Retina (tissue), 1 donor: Measurements from ENCODE around the gene FGF19.
"Not testable (repeated sequence)": the region's sequence is repeated elsewhere in the genome, so short reads cannot be mapped to it uniquely, and the experiment has no call there.

ENCODE experiments used
- DNase-seq: peaks from one replicate; pipeline ENCODE4 v3.0.0-alpha.2; 2016

Gene FGF19

GRCh38 chr11:69695581-69695980 lies 8.2 kb downstream of the FGF19 start:
- no peak for DNase-seq

DNA sequence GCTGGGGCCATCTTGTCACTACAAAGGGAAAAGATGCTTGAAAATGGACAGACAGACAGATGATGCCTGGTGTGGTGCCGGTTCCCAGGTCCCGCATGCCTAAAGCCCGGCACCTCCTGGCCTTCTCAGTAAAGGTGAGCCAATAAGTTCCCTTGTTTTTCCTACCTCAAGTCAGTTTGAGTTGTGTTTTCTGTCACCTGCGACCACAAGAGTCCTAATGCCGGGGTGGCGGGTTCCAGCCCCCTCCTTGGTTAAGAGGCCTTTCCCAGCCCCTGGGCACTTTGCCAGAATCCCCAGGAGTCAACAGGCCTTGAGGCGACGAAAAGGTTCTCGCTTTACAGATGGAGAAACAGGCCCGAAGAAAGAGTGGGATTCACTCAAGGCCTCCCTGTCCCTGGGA lies 9.0 kb downstream of the FGF19 start:
- no peak for DNase-seq

DNA sequence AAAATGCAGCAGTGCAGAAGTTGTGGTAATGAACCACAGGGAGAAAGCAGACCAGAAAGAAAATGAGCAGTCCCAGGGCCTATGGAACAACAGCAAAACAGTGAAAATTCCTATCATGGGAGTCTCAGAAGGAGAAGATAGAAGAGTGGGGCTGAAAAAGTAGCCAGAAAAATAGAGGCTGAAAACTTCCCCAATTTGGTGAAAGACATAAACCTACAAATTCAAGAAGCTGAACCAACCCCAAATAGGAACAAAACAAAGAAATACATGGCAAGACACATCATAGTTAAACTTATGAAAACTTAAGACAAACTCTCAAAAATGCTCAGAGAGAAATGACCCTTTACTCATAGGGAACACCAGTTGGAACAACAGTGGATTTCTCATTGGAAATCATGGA lies 11.4 kb downstream of the FGF19 start:
- DNase-seq: no peak

GRCh38 chr11:69691463-69691862 lies 12.4 kb downstream of the FGF19 start:
- DNase-seq: no peak

DNA sequence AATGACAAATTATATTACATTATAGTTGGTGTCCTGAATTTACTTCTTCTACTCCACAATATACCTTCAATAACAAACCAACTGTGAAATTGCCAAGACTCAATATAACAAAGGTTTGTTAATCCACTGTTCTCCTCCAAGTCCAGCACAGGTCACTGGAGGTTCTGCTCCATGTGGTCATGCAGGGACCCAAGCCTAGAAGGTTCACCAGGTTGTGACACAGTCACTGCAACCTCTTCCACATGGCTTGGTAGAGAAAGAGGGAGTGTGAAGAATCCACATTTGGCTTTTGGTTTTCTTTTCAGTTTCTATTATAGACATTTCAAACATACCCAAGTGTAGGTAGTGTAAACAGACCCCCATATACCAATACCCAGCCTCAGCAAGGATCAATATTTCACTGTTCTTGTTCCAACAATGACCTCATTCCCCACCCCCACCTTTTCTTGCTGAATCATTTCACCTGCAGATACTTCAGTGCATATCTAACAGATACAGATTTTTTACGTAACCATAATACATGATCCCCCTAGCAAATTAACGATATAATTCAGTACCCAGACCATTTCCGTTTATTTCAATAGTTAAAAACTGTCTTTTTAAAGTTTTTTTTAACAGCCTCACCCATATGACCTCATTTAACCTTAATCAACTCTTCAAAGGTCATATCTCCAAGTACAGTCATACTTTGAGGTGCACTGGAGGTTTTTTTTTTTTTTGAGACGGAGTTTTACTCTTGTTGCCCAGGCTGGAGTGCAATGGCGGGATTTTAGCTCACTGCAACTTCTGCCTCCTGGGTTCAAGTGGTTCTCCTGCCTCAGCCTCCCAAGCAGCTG lies 14.1 kb downstream of the FGF19 start:
- DNase-seq: no peak

DNA sequence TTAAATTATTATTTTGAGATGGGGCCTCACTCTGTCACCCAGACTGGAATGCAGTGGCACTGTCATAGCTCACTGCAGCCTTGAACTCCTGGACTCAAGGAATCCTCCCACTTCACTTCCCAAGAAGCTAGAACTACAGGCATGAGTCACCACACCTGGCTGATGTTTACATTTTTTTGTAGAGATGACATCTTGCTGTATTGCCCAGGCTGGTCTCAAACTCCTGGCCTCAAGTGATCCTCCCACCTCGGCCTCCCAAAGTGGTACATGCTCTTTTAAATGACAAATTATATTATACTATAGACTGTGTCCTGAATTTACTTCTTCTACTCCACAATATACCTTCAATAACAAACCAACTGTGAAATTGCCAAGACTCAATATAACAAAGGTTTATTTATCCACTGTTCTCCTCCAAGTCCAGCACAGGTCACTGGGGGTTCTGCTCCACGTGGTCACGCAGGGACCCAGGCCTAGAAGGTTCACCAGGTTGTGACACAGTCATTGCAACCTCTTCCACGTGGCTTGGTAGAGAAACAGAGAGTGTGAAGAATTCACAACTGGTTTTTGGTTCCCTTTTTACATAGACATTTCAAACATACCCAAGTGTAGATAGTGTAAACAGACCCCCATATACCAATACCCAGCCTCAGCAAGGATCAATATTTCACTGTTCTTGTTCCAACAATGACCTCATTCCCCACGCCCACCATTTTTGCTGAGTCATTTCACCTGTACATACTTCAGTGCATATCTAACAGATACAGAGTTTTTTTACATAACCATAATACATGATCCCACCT lies 15.7 kb downstream of the FGF19 start:
- DNase-seq: not testable (repeated sequence)

GRCh38 chr11:69686856-69687255 lies 17.0 kb downstream of the FGF19 start:
- no peak for DNase-seq

GRCh38 chr11:69686452-69686851 lies 17.4 kb downstream of the FGF19 start:
- DNase-seq: no peak

- DNase-seq: no peak
These were observed 18.5 kb downstream of the FGF19 start for GRCh38 chr11:69685348-69685747.

DNA sequence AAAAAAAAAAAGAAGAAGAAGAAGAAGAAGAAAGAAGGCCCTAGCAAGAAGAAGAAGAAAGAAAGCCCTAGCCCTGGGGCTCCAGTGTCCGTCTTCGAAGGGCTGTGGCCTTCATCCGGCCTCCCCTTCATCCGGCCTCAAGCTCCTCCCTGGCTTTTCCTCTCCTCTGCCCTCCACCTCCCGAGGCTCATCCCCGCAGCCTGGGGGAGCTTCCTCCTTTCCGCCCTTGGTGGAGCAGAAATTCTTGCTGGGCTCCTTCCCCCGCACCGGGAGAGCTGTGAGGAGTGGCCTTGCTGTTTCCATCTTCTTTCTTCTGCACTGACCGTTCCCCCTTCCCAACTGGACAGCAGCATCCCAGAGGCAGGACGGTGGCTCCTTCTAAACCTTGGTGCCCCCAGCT lies 19.2 kb downstream of the FGF19 start:
- no peak for DNase-seq

DNA sequence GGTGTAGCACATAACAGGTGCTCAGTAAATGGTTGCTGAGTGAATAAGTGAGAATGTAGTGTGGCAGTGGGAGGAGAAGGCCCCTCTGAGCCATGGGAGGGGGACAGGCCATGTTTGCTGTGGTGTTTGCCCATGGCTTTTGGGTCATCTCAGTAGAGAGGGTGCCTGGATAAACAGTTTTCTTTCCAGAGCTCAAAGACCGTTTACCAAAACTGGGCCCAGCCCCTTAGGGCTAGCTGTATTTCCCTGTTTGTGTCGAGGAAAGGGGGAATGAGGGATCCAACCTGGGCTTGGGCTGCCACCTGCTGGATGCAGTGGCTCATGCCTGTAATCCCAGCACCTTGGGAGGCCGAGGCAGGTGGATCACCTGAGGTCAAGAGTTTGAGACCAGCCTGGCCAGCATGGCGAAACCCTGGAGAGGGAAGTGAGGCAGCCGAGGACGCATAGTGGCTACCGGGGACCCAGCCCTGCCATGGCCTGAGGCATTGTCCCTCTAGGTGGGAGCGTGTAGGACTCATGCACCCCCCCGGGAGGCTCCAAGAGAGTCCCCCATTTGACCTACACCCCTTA lies 20.0 kb downstream of the FGF19 start:
- DNase-seq: no peak

DNA sequence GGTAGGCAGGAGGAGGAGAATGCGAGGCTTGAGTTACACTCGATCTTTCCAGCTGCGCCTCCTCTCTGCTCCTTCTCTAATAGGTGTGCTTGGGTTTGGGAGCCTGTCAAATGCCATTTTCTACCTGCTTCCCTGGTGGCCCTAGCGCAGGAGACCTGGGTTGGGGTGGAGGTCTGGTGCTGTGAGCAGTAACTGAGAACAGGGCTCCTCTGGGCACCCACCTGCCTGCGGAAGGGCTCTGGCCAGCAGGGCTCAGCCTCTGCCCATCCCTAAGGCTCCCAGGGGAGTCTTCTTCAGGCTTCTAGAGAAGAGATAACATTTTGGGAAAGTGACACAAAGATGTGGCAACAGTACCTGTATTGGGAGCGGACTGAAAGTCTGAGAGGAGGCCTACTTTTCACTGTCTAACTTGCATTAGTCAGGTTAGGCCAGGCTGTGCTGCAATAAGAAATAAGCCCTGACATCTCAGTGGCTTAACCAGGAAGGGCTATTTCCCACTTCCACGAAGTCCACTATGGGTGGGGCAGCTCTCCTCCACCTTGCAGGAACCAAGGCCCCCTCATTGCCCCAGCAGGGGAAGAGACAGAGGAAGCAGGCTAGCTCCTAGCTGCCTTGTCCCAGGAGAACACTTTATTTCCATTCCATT lies 21.0 kb downstream of the FGF19 start:
- DNase-seq: no peak

DNA sequence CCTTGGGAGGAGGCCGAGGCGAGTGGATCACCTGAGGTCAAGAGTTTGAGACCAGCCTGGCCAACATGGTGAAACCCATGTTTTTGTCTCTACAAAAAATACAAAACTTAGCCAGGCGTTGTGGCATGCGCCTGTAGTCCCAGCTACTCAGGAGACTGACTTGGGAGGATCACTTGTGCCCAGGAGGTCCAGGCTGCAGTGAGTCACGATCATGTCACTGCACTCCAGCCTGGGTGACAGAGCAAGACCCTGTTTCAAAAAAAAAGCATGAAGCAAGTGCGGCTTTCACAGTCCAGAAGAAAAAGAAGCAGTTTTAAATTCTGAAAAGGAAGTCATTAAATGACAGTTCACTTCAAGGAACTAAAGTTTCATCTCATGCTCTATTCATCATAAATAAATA lies 21.6 kb downstream of the FGF19 start:
- DNase-seq: no peak

DNA sequence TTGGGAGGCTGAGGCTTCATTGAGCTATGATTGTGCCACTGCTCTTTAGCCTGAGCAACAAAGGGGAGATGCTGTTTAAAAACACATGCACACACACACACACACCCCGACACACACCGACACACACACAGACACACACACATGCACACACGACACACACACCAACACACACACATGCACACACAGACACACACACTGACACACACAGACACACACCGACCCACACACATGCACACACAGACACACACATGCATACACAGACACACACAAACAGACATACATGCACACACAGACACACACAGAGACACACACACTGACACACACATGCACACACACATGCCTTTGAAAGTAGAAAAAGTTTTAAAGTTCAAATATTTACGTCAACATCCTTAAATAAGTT lies 23.1 kb downstream of the FGF19 start:
- no peak for DNase-seq

DNA sequence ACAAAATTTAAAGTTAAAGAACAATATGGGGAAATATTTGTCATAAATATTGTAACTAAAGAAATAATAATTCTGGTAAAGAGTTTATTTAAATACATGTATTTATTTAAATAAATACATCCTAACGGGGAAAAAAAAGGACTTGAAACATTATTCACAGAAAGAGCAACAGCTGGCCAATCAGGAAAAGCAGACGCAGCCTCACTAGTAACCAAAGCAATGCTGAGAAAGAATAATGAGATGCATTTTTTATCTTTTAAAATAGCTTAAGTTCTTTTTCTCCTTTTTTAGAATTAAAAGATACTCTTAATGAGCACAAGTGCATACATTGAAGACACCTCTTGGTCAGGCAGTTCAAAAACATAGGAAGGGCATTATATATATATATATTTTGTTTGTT lies 26.1 kb downstream of the FGF19 start:
- no peak for DNase-seq

DNA sequence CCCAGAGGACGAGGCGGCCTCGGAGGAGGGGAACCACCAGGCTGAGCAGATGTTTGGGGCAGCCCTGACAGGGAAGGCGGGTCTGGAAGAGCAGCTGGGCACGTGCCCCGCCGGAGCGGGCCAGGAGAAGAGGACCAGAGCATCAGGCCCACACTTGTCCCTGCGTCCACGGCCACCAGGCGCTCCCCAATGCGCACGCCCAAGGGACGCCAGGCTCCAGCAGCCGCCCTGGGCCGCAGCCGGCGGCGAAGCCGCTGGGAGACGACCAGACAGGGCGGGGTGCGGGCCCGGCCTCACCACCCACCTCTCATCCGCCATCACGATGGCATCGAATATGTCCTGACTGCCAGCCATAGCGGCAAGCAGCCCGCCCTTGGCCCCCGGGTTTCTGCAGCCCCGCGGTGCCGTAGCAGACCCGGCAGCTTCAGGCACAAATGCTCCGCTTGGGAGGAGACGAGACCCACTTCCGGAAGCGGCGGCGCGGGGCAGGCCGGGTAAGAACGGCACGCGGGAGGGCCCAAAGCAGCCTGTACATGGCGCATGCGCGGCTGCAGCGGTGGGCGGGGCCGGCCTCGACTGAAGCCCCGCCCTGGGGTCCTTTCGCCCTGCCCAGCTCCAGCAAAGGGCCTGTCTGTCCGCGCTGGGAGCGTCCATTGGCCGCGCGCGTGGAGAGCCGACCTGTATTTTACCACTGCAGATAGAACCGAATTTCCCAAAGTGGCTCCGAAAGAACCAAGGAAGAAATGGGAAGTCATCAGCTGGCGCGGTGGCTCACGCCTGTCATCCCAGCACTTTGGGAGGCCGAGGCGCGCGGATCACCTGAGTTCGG lies 28.7 kb downstream of the FGF19 start, which contains the start of gene LTO1:
TSS of gene LTO1 (minus strand) at position 468 of the 829 bp plus-strand sequence. CDS start at position 354, 114 bp downstream.
- DNase-seq: peak; percentile 99

DNA sequence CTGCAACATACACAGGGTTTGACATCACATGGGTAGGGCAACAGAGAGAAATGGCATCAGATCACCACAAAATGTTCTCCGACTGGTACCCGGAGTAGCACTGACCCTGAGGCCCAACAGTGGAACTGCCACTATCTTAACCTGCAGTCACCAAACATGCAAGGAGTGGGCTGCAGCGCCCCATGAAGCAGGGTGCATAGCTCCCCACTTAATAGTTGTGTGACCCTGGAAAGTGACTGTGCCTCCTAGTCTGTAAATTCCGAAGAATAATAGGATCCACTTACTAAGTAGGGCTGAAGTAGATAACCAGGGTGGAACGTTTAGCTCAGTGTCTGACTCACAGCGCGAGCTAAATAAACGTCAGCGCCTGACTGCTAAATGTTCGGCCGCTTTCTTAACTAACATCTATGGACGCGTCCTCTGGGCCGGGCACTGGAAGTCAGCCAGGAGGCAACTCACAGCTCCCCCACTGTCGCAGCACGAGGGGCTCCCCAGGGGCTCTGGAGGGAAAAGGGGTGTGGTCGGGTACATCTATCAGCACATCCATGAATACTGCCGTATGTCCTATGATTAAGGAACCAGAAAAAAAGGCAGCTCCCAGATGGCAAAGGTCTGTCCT lies 29.4 kb downstream of the FGF19 start:
- DNase-seq: no peak

GRCh38 chr11:69671734-69672465 lies 31.9 kb downstream of the FGF19 start:
- no peak for DNase-seq

DNA sequence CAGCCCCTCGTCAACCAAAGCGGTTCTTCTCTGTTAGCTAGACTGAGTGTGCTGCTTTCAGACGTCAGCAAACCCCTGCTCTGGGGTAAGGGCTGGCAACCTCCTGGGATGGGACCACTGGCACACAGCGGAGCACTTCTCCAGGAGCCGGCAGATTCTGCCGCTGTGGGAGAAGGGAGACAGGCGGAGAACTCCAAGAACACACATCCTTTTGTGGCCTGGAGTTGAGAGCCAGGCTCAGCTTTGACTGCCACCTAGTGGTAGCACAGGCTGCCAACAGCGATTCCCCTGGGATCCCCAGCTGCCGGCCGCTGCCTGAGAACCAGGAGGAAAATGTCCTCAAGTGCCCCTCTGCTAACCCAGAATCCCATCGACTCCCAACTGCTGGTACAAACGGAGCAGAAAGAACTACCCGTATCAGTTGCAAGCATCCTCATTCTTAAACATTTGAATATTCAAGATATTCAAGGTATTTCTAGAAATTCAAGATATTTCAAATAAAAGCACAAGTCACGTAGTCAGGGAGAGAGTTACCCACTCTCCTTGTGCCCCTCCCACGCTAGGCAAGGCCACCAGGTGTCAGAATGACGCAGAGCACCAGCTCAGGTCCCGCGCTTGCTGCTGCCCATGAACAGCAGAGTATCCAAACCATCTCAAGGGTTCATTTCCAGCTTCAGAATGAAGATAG lies 33.5 kb downstream of the FGF19 start:
- peak; percentile 93 for DNase-seq

DNA sequence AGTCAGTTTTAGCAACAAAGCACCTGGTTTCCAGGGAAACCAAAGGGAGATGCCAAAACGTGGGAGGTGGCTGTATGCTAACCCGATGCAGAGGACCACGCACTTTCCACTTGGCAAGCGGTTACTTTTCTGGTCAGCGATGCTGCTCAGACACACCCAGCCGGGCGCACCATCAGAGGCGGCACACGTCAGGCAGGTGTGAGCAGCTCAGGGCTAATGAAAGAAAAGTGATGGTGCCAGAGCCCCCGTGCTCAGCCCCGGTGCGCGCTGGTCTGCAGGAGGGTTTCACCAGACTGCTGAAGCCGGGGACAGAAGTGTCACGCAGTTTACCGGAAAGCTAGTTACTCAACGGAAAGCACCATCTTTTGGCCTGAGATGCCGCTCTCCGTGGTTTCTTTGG lies 34.3 kb downstream of the FGF19 start:
- no peak for DNase-seq
